ENCODE results near the gene FOXD2. TPM values are rescaled to one million over a fixed set of nuclear protein-coding genes. Genes with fewer than 3 reads are reported as not detected.

The FOXD2 gene
- total RNA-seq, 2 donors from 2014 or later, result 0.04 TPM; not detected in 1

DNA sequence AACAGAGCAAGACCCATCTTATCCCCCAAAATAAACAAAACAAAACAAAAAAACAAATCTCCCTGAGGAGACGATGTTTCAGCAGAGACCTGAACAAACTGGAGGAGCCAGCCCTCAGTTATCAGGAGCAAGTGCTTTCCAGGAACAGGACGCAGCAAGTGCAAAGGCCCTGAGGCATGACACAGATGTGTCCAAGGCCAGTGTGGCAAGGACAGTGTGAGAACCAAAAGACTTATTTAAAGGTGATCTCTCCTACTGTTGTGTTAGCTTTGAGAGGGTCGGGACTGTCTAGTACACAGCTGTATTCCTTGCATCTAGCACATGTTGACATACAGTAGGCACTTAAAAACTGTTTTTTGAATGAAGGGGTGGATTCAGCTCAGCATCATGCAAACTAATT lies 48.0 kb downstream of the FOXD2 start:
- H3K4me3 ChIP-seq, result no peak overlapping the region
- DNase-seq (ENCODE audit: low spot score), result no peak
- no peaks in the 10 kb centered on the region for H3K27me3 ChIP-seq
- H3K36me3 ChIP-seq, result no peaks in the 10 kb centered on the region
- H3K9me3 ChIP-seq, result no peaks in the 10 kb centered on the region
- TF ChIP-seq, protein P1, sequence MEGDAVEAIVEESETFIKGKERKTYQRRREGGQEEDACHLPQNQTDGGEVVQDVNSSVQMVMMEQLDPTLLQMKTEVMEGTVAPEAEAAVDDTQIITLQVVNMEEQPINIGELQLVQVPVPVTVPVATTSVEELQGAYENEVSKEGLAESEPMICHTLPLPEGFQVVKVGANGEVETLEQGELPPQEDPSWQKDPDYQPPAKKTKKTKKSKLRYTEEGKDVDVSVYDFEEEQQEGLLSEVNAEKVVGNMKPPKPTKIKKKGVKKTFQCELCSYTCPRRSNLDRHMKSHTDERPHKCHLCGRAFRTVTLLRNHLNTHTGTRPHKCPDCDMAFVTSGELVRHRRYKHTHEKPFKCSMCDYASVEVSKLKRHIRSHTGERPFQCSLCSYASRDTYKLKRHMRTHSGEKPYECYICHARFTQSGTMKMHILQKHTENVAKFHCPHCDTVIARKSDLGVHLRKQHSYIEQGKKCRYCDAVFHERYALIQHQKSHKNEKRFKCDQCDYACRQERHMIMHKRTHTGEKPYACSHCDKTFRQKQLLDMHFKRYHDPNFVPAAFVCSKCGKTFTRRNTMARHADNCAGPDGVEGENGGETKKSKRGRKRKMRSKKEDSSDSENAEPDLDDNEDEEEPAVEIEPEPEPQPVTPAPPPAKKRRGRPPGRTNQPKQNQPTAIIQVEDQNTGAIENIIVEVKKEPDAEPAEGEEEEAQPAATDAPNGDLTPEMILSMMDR (IDR thresholded peaks at IDR 0.05), result no peak
- H3K27ac ChIP-seq, result no peak overlapping the region
- no peaks in the 10 kb centered on the region for H3K4me1 ChIP-seq

DNA sequence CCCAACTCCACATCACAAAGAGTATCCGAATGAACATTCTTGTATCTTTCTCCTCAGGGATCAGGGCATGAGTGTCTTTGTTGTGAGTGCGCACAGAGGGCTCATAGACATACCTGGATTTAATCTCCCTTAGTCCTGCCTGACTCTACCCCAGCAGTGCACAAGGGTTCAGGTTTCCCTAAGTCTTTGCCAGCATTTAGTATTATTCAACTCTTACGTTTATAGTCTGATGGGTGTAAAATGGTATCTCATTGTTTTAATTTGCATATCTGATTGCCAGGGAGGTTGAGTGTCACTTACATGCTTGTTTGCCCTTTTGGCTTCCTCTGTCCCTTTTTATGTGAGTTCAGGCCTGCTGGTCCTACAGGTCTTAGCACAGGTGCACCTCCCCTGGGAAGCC lies 49.5 kb downstream of the FOXD2 start:
- TF ChIP-seq, protein P1 (IDR thresholded peaks at IDR 0.05), result no peak
- no peak overlapping the region for H3K4me3 ChIP-seq
- no peak overlapping the region for H3K27ac ChIP-seq
- no peaks in the 10 kb centered on the region for H3K27me3 ChIP-seq
- H3K4me1 ChIP-seq, result no peaks in the 10 kb centered on the region
- H3K9me3 ChIP-seq, result no peaks in the 10 kb centered on the region
- DNase-seq (ENCODE audit: low spot score), result no peak
- no peaks in the 10 kb centered on the region for H3K36me3 ChIP-seq

DNA sequence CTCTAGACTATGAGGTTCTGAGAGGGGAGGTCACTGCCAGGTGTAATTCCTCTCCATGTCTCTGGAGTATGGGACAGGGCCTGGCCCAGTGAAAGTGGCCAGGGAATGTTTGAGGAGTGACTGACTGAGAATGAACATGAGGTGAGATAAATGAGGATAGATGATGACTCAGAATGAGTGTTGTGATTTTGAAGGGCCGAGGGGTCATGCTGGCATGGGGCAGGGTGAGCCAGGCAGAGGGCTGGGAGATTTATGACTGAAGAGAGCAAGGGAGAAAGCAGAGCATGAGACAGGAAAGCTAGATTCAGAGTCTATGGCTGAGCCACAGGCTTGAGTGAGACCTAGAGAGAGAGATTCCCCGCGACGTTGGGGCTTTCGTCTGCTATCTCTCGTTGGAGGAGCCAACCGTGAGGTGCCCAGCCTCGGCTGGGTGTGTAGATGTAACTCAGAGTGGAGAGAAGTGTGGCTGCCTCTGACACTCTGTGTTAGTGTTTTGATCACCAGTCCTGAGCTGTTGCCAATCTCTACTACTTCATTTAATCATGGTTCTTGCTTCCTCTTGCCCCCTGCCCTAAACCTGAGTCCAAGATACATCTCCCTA lies 50.1 kb downstream of the FOXD2 start:
- no peak for DNase-seq (ENCODE audit: low spot score)
- TF ChIP-seq, protein P1 (IDR thresholded peaks at IDR 0.05), result no peak

More for the DNA sequence above, 50.1 kb downstream of the FOXD2 start:
- no peaks in the 10 kb centered on the region for H3K9me3 ChIP-seq
- H3K36me3 ChIP-seq, result no peaks in the 10 kb centered on the region
- no peak overlapping the region for H3K27ac ChIP-seq
- H3K4me3 ChIP-seq, result no peak overlapping the region
- no peaks in the 10 kb centered on the region for H3K27me3 ChIP-seq
- H3K4me1 ChIP-seq, result no peaks in the 10 kb centered on the region

Other genes with a start within 250 kb of the FOXD2 start
- gene PDZK1IP1, start 248.0 kb upstream of the FOXD2 start, total RNA-seq, result 10 to 100 TPM in 1 of 2 donors, 1 to 10 TPM in 1; 3.1 to 10.6 TPM
- gene TAL1, start 205.8 kb upstream of the FOXD2 start, total RNA-seq, result 1 to 10 TPM; 3.1 to 4.1 TPM
- under 1 TPM; 0.31 to 0.52 TPM for gene STIL, start 123.9 kb upstream of the FOXD2 start, total RNA-seq
- gene CMPK1, start 104.3 kb upstream of the FOXD2 start, total RNA-seq, result 10 to 100 TPM; 51.4 to 72.3 TPM
- gene FOXE3, start 21.8 kb upstream of the FOXD2 start, total RNA-seq, result not detected

All from right atrium auricular region (tissue), 2 donors.